Measurements from ENCODE around the gene RALY. TPM values are rescaled to one million over a fixed set of nuclear protein-coding genes. Genes with fewer than 3 reads are reported as not detected.

Gene RALY
- total and polyA plus RNA-seq, 3 donors from 2014 or later = 184 to 247 (median 224) TPM

GRCh38 chr20:34089655-34090345 is 96.1 kb downstream of the RALY start:
- no peaks in the 10 kb centered on the region for H3K4me1 ChIP-seq
- no peaks in the 10 kb centered on the region for H3K36me3 ChIP-seq (ENCODE audit: low read depth, missing control alignments)
- H3K27me3 ChIP-seq = no peaks in the 10 kb centered on the region
- intact Hi-C loops (cut with DNase I; ENCODE audit: low total_unique reads) = no loop called here
- no peak for DNase-seq
- no peaks in the 10 kb centered on the region for H3K9me3 ChIP-seq
- H3K27ac ChIP-seq = no peak overlapping the region
- WGBS, 2 donors = 84 to 88% methylated on average over 13 of the region's 13 CpGs
- TF ChIP-seq CTCF (IDR thresholded peaks at IDR 0.05) (no peak), POLR2A (IDR thresholded peaks at IDR 0.05) (no peak)
- H3K4me3 ChIP-seq = no peak overlapping the region

GRCh38 chr20:34090645-34091044 is 96.9 kb downstream of the RALY start:
- whole genome bisulfite sequencing, 2 donors = 93 to 94% methylated on average over 2 of the region's 2 CpGs
- H3K36me3 ChIP-seq (ENCODE audit: low read depth, missing control alignments) = no peaks in the 10 kb centered on the region
- H3K9me3 ChIP-seq = no peaks in the 10 kb centered on the region
- H3K27me3 ChIP-seq = no peaks in the 10 kb centered on the region
- H3K4me1 ChIP-seq = no peaks in the 10 kb centered on the region
- no peak for DNase-seq
- no peak overlapping the region for H3K27ac ChIP-seq
- intact Hi-C loops (cut with DNase I; ENCODE audit: low total_unique reads) = no loop called here
- H3K4me3 ChIP-seq = no peak overlapping the region
- TF ChIP-seq POLR2A (IDR thresholded peaks at IDR 0.05) (no peak), CTCF (IDR thresholded peaks at IDR 0.05) (no peak)

- no peak overlapping the region for H3K4me3 ChIP-seq
- intact Hi-C loops (cut with DNase I; ENCODE audit: low total_unique reads) = no loop called here
- H3K36me3 ChIP-seq (ENCODE audit: low read depth, missing control alignments) = no peaks in the 10 kb centered on the region
- WGBS, 2 donors = 86 to 92% methylated on average over 6 of the region's 6 CpGs
- TF ChIP-seq POLR2A (IDR thresholded peaks at IDR 0.05) (no peak), CTCF (IDR thresholded peaks at IDR 0.05) (no peak)
- DNase-seq = no peak
- no peak overlapping the region for H3K27ac ChIP-seq
- H3K4me1 ChIP-seq = no peaks in the 10 kb centered on the region
- no peaks in the 10 kb centered on the region for H3K27me3 ChIP-seq
- no peaks in the 10 kb centered on the region for H3K9me3 ChIP-seq
Measured at GRCh38 chr20:34091637-34092200, 98.0 kb downstream of the RALY start.

GRCh38 chr20:34093895-34094294 is 100.2 kb downstream of the RALY start:
- intact Hi-C loops (cut with DNase I; ENCODE audit: low total_unique reads) = no loop called here
- TF ChIP-seq CTCF (IDR thresholded peaks at IDR 0.05) (no peak), POLR2A (IDR thresholded peaks at IDR 0.05) (no peak)
- H3K36me3 ChIP-seq (ENCODE audit: low read depth, missing control alignments) = no peaks in the 10 kb centered on the region
- H3K4me3 ChIP-seq = no peak overlapping the region
- H3K9me3 ChIP-seq = no peaks in the 10 kb centered on the region
- peaks cover 4% of the 10 kb centered on the region for H3K4me1 ChIP-seq
- DNase-seq = no peak
- 93 to 100% methylated on average over 2 of the region's 2 CpGs for WGBS, 2 donors
- no peak overlapping the region for H3K27ac ChIP-seq
- H3K27me3 ChIP-seq = no peaks in the 10 kb centered on the region

- Histone ChIP-seq H3K27ac (no peak overlapping the region), H3K4me3 (no peak overlapping the region), H3K9me3 (no peaks in the 10 kb centered on the region), H3K4me1 (peaks cover 4% of the 10 kb centered on the region), H3K27me3 (no peaks in the 10 kb centered on the region), H3K36me3 (ENCODE audit: low read depth, missing control alignments) (no peaks in the 10 kb centered on the region)
- DNase-seq = no peak
- intact Hi-C loops (cut with DNase I; ENCODE audit: low total_unique reads) = no loop called here
- TF ChIP-seq POLR2A (IDR thresholded peaks at IDR 0.05) = no peak
- TF ChIP-seq CTCF (IDR thresholded peaks at IDR 0.05) = no peak
Measured at GRCh38 chr20:34095825-34096224, 102.1 kb downstream of the RALY start.

Measured in testis (tissue), 3 donors.